Retinal pigment epithelial cell (primary cell): ENCODE data around the gene SDHAF3.

Experiments used
- DNase-seq: peaks from one replicate; pipeline ENCODE4 v3.0.0-alpha.2; 2010; ENCODE audit warnings: low read depth
- H3K4me3 ChIP-seq: 2 replicates; pipeline ENCODE4 v1.5.1; 2011; ENCODE audit warnings: mild to moderate bottlenecking, low read length, control low read depth, moderate library complexity
- CTCF ChIP-seq: conservative IDR thresholded peaks from 2 replicates; pipeline ENCODE4 v1.5.1; 2011; ENCODE audit warnings: low read depth, low read length, control low read depth, inconsistent platforms

Gene SDHAF3

DNA sequence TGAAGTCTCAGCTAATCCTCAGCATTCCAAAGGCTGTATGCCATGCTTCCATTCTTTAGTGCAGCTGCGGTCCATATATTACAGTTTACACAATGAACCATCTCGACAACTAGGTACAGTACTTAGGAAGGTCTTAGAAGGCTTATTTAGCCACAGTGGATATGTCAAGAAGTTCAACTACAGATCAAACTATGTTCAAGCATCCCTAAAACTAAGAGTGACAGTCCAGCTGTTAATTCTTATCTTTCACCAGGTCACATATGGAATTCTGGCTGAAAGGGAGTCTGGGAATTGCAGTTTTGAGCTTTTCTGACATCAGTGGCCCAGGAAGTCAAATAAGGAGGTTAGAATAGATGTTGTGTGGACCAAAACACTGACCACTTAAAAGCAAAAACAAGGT is 106.8 kb downstream of the SDHAF3 start:
- TF ChIP-seq CTCF: no peak

DNA sequence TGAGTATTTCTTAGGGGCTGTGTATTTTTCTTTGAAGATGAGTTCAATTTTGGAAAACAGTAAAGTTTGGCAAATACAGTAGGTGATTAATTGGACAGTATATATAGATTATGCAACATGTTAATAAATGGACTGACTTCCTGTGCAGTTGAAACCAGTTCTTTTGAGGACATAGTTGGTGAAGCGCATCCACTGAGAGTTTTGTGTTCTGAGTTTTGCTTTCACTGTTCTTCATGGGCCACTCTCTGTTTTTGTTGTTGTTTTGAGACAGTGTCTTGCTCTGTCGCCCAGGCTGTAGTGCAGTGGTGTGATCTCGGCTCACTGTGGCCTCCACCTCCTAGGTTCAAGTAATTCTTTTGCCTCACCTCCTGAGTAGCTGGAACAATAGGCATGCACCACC is 109.0 kb downstream of the SDHAF3 start:
- H3K4me3 ChIP-seq: no peak overlapping the region
- TF ChIP-seq CTCF: no peak
- no peak for DNase-seq

More for the DNA sequence above, 106.8 kb downstream of the SDHAF3 start:
- DNase-seq: no peak
- H3K4me3 ChIP-seq: no peak overlapping the region
